ENCODE results near the gene DCUN1D5.

GRCh38 chr11:103086461-103086860, 5.5 kb downstream of the DCUN1D5 start:
- TF ChIP-seq YY1 (IDR thresholded peaks at IDR 0.05; ENCODE audit: borderline replicate concordance in 1 of 3, control insufficient read depth in 1 of 3, extremely low read depth in 1 of 3, insufficient read depth in 3 of 3, insufficient read length in 1 of 3, insufficient replicate concordance in 2 of 3, low read depth in 1 of 3, low read length in 2 of 3): no peak
- TF ChIP-seq, protein P1, sequence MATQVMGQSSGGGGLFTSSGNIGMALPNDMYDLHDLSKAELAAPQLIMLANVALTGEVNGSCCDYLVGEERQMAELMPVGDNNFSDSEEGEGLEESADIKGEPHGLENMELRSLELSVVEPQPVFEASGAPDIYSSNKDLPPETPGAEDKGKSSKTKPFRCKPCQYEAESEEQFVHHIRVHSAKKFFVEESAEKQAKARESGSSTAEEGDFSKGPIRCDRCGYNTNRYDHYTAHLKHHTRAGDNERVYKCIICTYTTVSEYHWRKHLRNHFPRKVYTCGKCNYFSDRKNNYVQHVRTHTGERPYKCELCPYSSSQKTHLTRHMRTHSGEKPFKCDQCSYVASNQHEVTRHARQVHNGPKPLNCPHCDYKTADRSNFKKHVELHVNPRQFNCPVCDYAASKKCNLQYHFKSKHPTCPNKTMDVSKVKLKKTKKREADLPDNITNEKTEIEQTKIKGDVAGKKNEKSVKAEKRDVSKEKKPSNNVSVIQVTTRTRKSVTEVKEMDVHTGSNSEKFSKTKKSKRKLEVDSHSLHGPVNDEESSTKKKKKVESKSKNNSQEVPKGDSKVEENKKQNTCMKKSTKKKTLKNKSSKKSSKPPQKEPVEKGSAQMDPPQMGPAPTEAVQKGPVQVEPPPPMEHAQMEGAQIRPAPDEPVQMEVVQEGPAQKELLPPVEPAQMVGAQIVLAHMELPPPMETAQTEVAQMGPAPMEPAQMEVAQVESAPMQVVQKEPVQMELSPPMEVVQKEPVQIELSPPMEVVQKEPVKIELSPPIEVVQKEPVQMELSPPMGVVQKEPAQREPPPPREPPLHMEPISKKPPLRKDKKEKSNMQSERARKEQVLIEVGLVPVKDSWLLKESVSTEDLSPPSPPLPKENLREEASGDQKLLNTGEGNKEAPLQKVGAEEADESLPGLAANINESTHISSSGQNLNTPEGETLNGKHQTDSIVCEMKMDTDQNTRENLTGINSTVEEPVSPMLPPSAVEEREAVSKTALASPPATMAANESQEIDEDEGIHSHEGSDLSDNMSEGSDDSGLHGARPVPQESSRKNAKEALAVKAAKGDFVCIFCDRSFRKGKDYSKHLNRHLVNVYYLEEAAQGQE (IDR thresholded peaks at IDR 0.05; ENCODE audit: borderline replicate concordance): no peak
- TF ChIP-seq, protein P1 (CRISPR knock-in tag; IDR thresholded peaks at IDR 0.05; ENCODE audit: low read depth): no peak
- no peak for TF ChIP-seq SIX5 (IDR thresholded peaks at IDR 0.05; ENCODE audit: borderline replicate concordance in 1 of 2, insufficient read depth in 1 of 2, low read depth in 1 of 2, low read length in 2 of 2)
- TF ChIP-seq E2F1 (CRISPR knock-in tag; IDR thresholded peaks at IDR 0.05): no peak
- no peak for TF ChIP-seq ZNF324 (CRISPR knock-in tag; IDR thresholded peaks at IDR 0.05)
- no peak for TF ChIP-seq GATAD2A (IDR thresholded peaks at IDR 0.05)
- no peak for TF ChIP-seq NRF1 (conservative IDR thresholded peaks at IDR 0.05 in 1 of 2, IDR thresholded peaks at IDR 0.05 in 1 of 2)
- no peak for TF ChIP-seq PREB (CRISPR knock-in tag; IDR thresholded peaks at IDR 0.05)
- TF ChIP-seq MAFK (IDR thresholded peaks at IDR 0.05; ENCODE audit: low read length): no peak
- TF ChIP-seq PHTF2 (CRISPR knock-in tag; IDR thresholded peaks at IDR 0.05): no peak
- no peak for TF ChIP-seq CTCF (IDR thresholded peaks at IDR 0.05 in 2 of 3, conservative IDR thresholded peaks at IDR 0.05 in 1 of 3; ENCODE audit: insufficient read depth in 2 of 3, low read depth in 1 of 3, low read length in 3 of 3)
- no peak for TF ChIP-seq POLR2AphosphoS5 (IDR thresholded peaks at IDR 0.05; ENCODE audit: control insufficient read depth, insufficient read depth, low read depth, low read length)
- no peak for TF ChIP-seq ZNF12 (CRISPR knock-in tag; IDR thresholded peaks at IDR 0.05)
- no peak for TF ChIP-seq CHD1 (IDR thresholded peaks at IDR 0.05; ENCODE audit: low read length)
